IPS DF 6.9 (cell line): ENCODE results near the gene FRMD4B.
"Not testable (repeated sequence)": the region's sequence is repeated elsewhere in the genome, so short reads cannot be mapped to it uniquely, and the experiment has no call there.

ENCODE experiments used
- DNase-seq: peaks from one replicate; pipeline ENCODE4 v3.0.0-alpha.2; 2013; ENCODE audit warnings: low read depth, low spot score
- H3K27ac ChIP-seq: one replicate; pipeline ENCODE4 v1.5.1; 2013; ENCODE audit warnings: low read length, control low read depth
- H3K27me3 ChIP-seq: 2 replicates; pipeline ENCODE4 v1.6.1; 2013; ENCODE audit warnings: mild to moderate bottlenecking, low read length; ENCODE audit not compliant: control insufficient read depth, insufficient read depth
- H3K36me3 ChIP-seq: 2 replicates; pipeline ENCODE4 v1.6.1; 2013; ENCODE audit warnings: low read length; ENCODE audit not compliant: control insufficient read depth, insufficient read depth
- H3K4me1 ChIP-seq: 2 replicates; pipeline ENCODE4 v1.6.1; 2013; ENCODE audit warnings: low read length; ENCODE audit not compliant: control insufficient read depth, insufficient read depth
- H3K4me3 ChIP-seq: 2 replicates; pipeline ENCODE4 v1.5.1; 2013; ENCODE audit warnings: mild to moderate bottlenecking, low read length
- H3K9me3 ChIP-seq: 2 replicates; pipeline ENCODE4 v1.6.1; 2013; ENCODE audit warnings: low read length, inconsistent platforms; ENCODE audit not compliant: control insufficient read depth, insufficient read depth
- WGBS: extraction: QIAGEN DNeasy Blood & Tissue Kit; methylation state at CpG from one replicate; pipeline ENCODE4 v1.1.7; 2013; ENCODE audit warnings: mixed read lengths, missing lambda C conversion rate; ENCODE audit not compliant: insufficient read length, insufficient coverage; 5-methylcytosine and 5-hydroxymethylcytosine counted together

Gene FRMD4B

GRCh38 chr3:69324362-69325025 lies 61.4 kb downstream of the FRMD4B start:
- no peaks in the 10 kb centered on the region for H3K4me1 ChIP-seq
- no CpG with 5 or more reads among the region's 7 CpGs for WGBS

GRCh38 chr3:69323941-69324340 lies 61.9 kb downstream of the FRMD4B start:
- Histone ChIP-seq H3K4me3 (no peak overlapping the region), H3K4me1 (no peaks in the 10 kb centered on the region), H3K9me3 (no peaks in the 10 kb centered on the region), H3K27me3 (no peaks in the 10 kb centered on the region), H3K36me3 (no peaks in the 10 kb centered on the region), H3K27ac (no peak overlapping the region)
- no peak for DNase-seq
- no CpG with 5 or more reads among the region's 1 CpG for WGBS

More at GRCh38 chr3:69324362-69325025, 61.4 kb downstream of the FRMD4B start:
- DNase-seq = peak; percentile 25
- no peaks in the 10 kb centered on the region for H3K36me3 ChIP-seq
- no peaks in the 10 kb centered on the region for H3K27me3 ChIP-seq
- H3K27ac ChIP-seq = no peak overlapping the region
- H3K4me3 ChIP-seq = no peak overlapping the region
- no peaks in the 10 kb centered on the region for H3K9me3 ChIP-seq

GRCh38 chr3:69322512-69322911 lies 63.4 kb downstream of the FRMD4B start:
- not testable (repeated sequence) for H3K27me3 ChIP-seq, H3K4me3 ChIP-seq, DNase-seq, H3K9me3 ChIP-seq, H3K4me1 ChIP-seq, H3K27ac ChIP-seq, H3K36me3 ChIP-seq
- WGBS = no CpG with 5 or more reads among the region's 4 CpGs

GRCh38 chr3:69322158-69322509 lies 63.8 kb downstream of the FRMD4B start:
- Histone ChIP-seq H3K36me3 (no peaks in the 10 kb centered on the region), H3K27ac (no peak overlapping the region), H3K9me3 (no peaks in the 10 kb centered on the region), H3K4me1 (no peaks in the 10 kb centered on the region), H3K27me3 (no peaks in the 10 kb centered on the region), H3K4me3 (no peak overlapping the region)
- DNase-seq = no peak
- WGBS = no CpG with 5 or more reads among the region's 4 CpGs

GRCh38 chr3:69321301-69322157 lies 64.4 kb downstream of the FRMD4B start:
- no CpG with 5 or more reads among the region's 9 CpGs for WGBS
- Histone ChIP-seq H3K27ac (no peak overlapping the region), H3K36me3 (no peaks in the 10 kb centered on the region), H3K27me3 (no peaks in the 10 kb centered on the region), H3K4me3 (no peak overlapping the region), H3K4me1 (no peaks in the 10 kb centered on the region), H3K9me3 (no peaks in the 10 kb centered on the region)
- DNase-seq = no peak

GRCh38 chr3:69320871-69321271 lies 65.0 kb downstream of the FRMD4B start:
- WGBS = no CpG with 5 or more reads among the region's 4 CpGs

GRCh38 chr3:69319652-69320051 lies 66.2 kb downstream of the FRMD4B start:
- H3K9me3 ChIP-seq = no peaks in the 10 kb centered on the region
- no peak for DNase-seq
- H3K27me3 ChIP-seq = no peaks in the 10 kb centered on the region
- no peak overlapping the region for H3K4me3 ChIP-seq
- no peak overlapping the region for H3K27ac ChIP-seq
- no peaks in the 10 kb centered on the region for H3K36me3 ChIP-seq
- no peaks in the 10 kb centered on the region for H3K4me1 ChIP-seq
- no CpG with 5 or more reads among the region's 4 CpGs for WGBS

More at GRCh38 chr3:69320871-69321271, 65.0 kb downstream of the FRMD4B start:
- no peak for DNase-seq
- Histone ChIP-seq H3K36me3 (no peaks in the 10 kb centered on the region), H3K9me3 (no peaks in the 10 kb centered on the region), H3K27me3 (no peaks in the 10 kb centered on the region), H3K4me1 (no peaks in the 10 kb centered on the region), H3K4me3 (no peak overlapping the region), H3K27ac (no peak overlapping the region)

- no peaks in the 10 kb centered on the region for H3K4me1 ChIP-seq
- no peaks in the 10 kb centered on the region for H3K36me3 ChIP-seq
- WGBS = no CpG with 5 or more reads among the region's 5 CpGs
These were observed 67.5 kb downstream of the FRMD4B start for GRCh38 chr3:69318410-69318809.

GRCh38 chr3:69313251-69313650 lies 72.6 kb downstream of the FRMD4B start:
- no peak overlapping the region for H3K27ac ChIP-seq
- H3K4me1 ChIP-seq = no peaks in the 10 kb centered on the region
- no peak for DNase-seq
- WGBS = no CpG with 5 or more reads among the region's 4 CpGs
- H3K27me3 ChIP-seq = no peaks in the 10 kb centered on the region
- H3K36me3 ChIP-seq = no peaks in the 10 kb centered on the region
- no peaks in the 10 kb centered on the region for H3K9me3 ChIP-seq
- no peak overlapping the region for H3K4me3 ChIP-seq

More at GRCh38 chr3:69318410-69318809, 67.5 kb downstream of the FRMD4B start:
- Histone ChIP-seq H3K9me3 (no peaks in the 10 kb centered on the region), H3K27ac (no peak overlapping the region), H3K4me3 (no peak overlapping the region), H3K27me3 (no peaks in the 10 kb centered on the region)
- DNase-seq = no peak

GRCh38 chr3:69309814-69310213 lies 76.1 kb downstream of the FRMD4B start:
- H3K9me3 ChIP-seq = no peaks in the 10 kb centered on the region
- no peaks in the 10 kb centered on the region for H3K36me3 ChIP-seq
- WGBS = no CpG with 5 or more reads among the region's 3 CpGs
- no peak overlapping the region for H3K27ac ChIP-seq
- H3K4me1 ChIP-seq = no peaks in the 10 kb centered on the region
- no peak for DNase-seq
- H3K27me3 ChIP-seq = no peaks in the 10 kb centered on the region
- no peak overlapping the region for H3K4me3 ChIP-seq
